Astrocyte of the spinal cord (primary cell): ENCODE measurements around the gene WDR89.

Experiments used
- DNase-seq: peaks from one replicate; pipeline ENCODE4 v3.0.0; 2011; ENCODE audit warnings: low read depth, low spot score
- H3K4me3 ChIP-seq: 2 replicates; pipeline ENCODE4 v1.5.1; 2011; ENCODE audit warnings: low read depth, mild to moderate bottlenecking, low read length, moderate library complexity
- in situ Hi-C: cut with HindIII; loops from 2 replicates; pipeline ENCODE4 v1.10.0; 2017; ENCODE audit warnings: low sequenced_read_pairs
- TF ChIP-seq, protein P1 (sequence below): IDR thresholded peaks from 2 replicates; pipeline ENCODE4 v1.5.1; 2012; ENCODE audit warnings: low read depth, mild to moderate bottlenecking, low read length, inconsistent platforms

Gene WDR89

DNA sequence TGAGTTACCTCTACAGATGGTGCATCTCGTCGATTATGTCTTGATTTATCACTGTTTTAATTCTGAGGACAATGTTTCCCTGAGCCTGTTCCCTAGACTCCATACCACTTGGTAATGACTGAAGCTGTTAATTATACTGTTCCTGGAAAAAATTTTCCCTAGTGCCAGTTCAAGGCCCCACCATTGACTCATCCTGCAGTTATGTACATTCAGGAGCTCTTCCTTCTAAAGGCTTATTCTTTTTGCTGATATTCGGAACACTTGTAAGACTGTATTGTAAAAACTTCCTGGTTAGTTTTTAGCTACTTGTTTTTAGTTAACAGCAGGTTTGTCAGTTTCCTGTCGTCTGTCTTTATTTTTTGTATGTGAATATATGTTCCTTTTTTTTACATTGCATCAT lies 68.1 kb downstream of the WDR89 start:
- H3K4me3 ChIP-seq: no peak overlapping the region
- TF ChIP-seq, protein P1, sequence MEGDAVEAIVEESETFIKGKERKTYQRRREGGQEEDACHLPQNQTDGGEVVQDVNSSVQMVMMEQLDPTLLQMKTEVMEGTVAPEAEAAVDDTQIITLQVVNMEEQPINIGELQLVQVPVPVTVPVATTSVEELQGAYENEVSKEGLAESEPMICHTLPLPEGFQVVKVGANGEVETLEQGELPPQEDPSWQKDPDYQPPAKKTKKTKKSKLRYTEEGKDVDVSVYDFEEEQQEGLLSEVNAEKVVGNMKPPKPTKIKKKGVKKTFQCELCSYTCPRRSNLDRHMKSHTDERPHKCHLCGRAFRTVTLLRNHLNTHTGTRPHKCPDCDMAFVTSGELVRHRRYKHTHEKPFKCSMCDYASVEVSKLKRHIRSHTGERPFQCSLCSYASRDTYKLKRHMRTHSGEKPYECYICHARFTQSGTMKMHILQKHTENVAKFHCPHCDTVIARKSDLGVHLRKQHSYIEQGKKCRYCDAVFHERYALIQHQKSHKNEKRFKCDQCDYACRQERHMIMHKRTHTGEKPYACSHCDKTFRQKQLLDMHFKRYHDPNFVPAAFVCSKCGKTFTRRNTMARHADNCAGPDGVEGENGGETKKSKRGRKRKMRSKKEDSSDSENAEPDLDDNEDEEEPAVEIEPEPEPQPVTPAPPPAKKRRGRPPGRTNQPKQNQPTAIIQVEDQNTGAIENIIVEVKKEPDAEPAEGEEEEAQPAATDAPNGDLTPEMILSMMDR: no peak
- DNase-seq: peak; percentile 22
- in situ Hi-C loops: no loop called here

DNA sequence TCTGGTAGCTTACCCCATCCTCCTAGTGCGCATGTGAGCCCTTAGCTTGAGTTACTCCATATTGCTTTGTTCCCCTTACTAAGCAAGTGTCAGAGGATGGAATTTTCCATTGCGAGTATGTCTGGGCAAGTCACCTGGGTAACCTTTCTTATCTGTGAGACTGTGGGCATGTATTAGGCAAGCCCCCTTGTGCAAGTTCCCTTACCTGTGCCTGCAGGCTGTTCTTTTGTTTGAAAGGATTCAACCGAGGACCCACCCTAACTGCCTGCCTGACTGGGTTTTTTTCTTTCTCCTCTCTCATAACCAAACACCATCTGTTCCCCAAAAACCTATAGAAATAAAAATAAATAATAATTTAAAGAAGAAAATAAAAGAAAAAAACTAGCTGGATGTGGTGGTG lies 76.2 kb downstream of the WDR89 start:
- H3K4me3 ChIP-seq: no peak overlapping the region
- TF ChIP-seq, protein P1: no peak
- in situ Hi-C loops: no loop called here
- no peak for DNase-seq

DNA sequence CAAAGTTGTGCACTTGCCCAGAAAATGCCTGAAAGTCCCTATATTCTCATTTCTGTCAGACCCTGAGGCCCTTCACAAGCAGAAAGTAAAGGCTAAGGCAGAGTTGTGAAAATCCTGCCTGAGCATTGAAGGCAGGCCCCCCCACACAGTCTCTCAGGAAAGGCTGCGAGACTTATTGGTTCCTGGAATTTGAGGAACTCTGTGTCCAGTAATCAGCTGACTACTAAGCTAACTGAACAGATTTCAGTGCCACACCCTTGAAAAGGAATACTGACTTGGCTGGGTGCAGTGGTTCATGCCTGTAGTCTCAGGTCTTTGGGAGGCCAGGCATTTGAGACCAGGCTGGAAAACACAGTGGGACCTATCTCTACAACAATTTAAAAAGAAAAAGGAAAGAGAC lies 77.4 kb downstream of the WDR89 start:
- TF ChIP-seq, protein P1: no peak
- in situ Hi-C loops: no loop called here

DNA sequence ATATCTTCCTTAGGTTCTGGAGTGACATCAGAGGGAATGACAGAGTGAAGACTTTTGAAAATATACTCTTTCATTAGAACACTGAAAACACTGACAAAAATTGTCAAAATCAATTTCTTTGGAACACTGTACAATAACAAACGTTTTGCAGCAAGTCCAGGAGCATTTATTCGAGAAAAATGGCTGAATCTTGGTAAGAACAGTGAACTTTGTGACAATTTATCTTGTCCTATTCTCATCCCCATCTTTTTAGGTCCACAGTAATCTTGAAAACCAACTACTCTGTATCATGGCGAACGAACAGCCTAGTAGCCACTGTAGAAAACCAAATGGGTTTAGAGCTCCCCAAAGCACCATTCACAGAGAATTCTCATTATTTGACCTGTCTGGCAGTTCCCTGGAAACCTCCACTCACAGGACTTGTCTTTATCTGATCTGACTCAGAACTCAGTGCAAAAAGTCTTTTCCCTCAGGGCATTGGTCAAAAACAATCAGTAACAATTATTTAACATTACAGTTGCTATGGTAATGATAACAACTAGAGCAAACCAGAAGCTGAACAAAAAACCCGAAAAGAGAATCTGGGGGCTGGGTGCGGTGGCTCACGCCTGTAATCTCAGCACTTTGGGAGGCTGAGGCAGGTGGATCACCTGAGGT lies 78.2 kb downstream of the WDR89 start:
- DNase-seq: peak; percentile 20

More for the DNA sequence above, 77.4 kb downstream of the WDR89 start:
- no peak for DNase-seq
- H3K4me3 ChIP-seq: no peak overlapping the region

DNA sequence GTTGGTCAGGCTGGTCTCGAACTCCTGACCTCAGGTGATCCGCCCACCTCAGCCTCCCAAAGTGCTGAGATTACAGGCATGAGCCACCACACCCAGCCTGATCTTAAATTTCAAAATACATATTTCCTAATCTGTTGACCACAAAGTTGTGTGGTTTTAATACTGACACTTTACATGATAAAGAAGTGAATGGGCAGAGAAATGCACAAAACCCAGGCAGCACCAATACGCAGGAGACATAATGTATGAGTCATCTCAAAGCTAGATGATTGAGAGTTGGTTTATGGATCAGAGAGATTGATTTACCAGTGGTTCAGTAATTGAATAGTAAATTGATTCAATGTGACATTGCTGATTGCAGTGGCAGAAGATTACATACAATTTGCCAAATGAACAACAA lies 79.3 kb downstream of the WDR89 start:
- DNase-seq: no peak
- in situ Hi-C loops: no loop called here
- TF ChIP-seq, protein P1: no peak
- no peak overlapping the region for H3K4me3 ChIP-seq

More for the DNA sequence above, 78.2 kb downstream of the WDR89 start:
- no peak overlapping the region for H3K4me3 ChIP-seq
- in situ Hi-C loops: no loop called here
- TF ChIP-seq, protein P1: no peak

DNA sequence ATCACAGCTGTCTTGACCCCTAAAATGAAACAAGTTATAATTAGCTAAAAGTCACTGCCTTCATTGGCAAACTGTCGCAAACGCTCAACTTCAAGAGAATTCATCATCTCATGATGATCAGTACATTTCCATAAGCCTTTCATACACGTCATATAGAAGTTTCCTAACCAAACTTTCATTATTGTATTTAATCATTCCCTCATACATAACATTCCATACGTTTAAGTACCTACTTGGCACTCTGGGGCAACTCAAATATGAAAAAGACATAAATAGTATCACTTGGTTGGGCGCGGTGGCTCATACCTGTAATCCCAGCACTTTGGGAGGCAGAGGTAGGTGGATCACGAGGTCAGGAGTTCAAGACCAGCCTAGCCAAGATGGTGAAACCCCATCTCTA lies 86.1 kb downstream of the WDR89 start:
- TF ChIP-seq, protein P1: no peak
- DNase-seq: no peak
- H3K4me3 ChIP-seq: no peak overlapping the region
- in situ Hi-C loops: no loop called here

DNA sequence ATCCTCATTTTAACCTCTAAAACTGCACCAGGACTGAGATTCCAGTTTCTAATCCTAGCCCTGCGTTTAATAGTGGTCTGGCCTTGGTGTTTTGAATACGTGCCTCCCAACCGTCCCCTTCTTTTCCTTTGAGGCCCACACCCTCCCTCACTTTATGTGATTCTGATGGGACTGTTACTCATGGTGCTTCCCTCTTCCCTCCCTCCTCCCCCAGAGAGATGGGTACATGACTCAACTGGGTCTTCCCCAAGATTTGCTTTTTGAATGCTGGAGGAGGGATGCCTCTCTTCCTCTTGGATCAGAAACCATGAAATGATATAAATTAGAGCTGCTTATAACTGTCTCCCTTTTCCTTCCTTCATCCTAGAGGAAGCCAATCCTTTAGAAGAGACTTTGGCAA lies 90.3 kb downstream of the WDR89 start:
- no peak overlapping the region for H3K4me3 ChIP-seq
- peak; percentile 9 for DNase-seq
- TF ChIP-seq, protein P1: no peak
- in situ Hi-C loops: no loop called here
